OCI-LY3 (cell line): Measurements from ENCODE around the gene VMO1.

Source experiments
- H2AFZ ChIP-seq: fragments of 200-600, 300-600 bp; shearing (Covaris generic); 2 replicates; pipeline ENCODE4 v1.6.0; 2014; ENCODE audit warnings: antibody characterized with exemption, low read depth, low read length
- H3K27ac ChIP-seq: fragments of 200-600, 300-600 bp; sonication (generic); 2 replicates; pipeline ENCODE4 v1.5.1; 2014; ENCODE audit warnings: mild to moderate bottlenecking, low read length, moderate library complexity, mixed read lengths
- H3K27me3 ChIP-seq: fragments of 200-600, 300-600 bp; sonication (generic); 2 replicates; pipeline ENCODE4 v1.6.1; 2014; ENCODE audit warnings: low read depth, low read length, mixed read lengths
- H3K36me3 ChIP-seq: fragments of 200-600, 300-600 bp; sonication (generic); replicated peaks from 2 replicates; pipeline ENCODE3; 2014; ENCODE audit warnings: low read depth, low read length, mixed read lengths
- H3K4me1 ChIP-seq: fragments of 300-600, 200-600 bp; sonication (generic); 2 replicates; pipeline ENCODE4 v1.6.1; 2014; ENCODE audit warnings: low read length, mixed read lengths
- H3K4me2 ChIP-seq: fragments of 200-600, 300-600 bp; sonication (generic); 2 replicates; pipeline ENCODE4 v1.6.1; 2014; ENCODE audit warnings: low read length, mixed read lengths
- H3K4me3 ChIP-seq: fragments of 300-600, 200-600 bp; sonication (generic); 2 replicates; pipeline ENCODE4 v1.5.1; 2014; ENCODE audit warnings: antibody characterized with exemption, mild to moderate bottlenecking, low read length, moderate library complexity
- H3K79me2 ChIP-seq: fragments of 300-600, 200-600 bp; shearing (Covaris generic); 2 replicates; pipeline ENCODE4 v1.6.1; 2014; ENCODE audit warnings: mild to moderate bottlenecking, low read length, mixed read lengths
- H3K9ac ChIP-seq: fragments of 300-600, 200-600 bp; shearing (Covaris generic); 2 replicates; pipeline ENCODE4 v1.6.0; 2014; ENCODE audit warnings: mild to moderate bottlenecking, low read length, moderate library complexity
- H3K9me3 ChIP-seq: fragments of 200-600, 300-600 bp; shearing (Covaris generic); 2 replicates; pipeline ENCODE4 v1.6.1; 2014; ENCODE audit warnings: low read length, mixed read lengths; ENCODE audit not compliant: insufficient read depth
- H4K20me1 ChIP-seq: fragments of 200-600, 300-600 bp; sonication (generic); 2 replicates; pipeline ENCODE4 v1.6.1; 2016; ENCODE audit warnings: low read length, mixed read lengths; ENCODE audit not compliant: insufficient read depth
- CTCF ChIP-seq: fragments of 200-600, 300-600 bp; sonication (generic); IDR thresholded peaks from 2 replicates; pipeline ENCODE4 v1.5.1; 2014; ENCODE audit warnings: antibody characterized with exemption, low read length, low read depth
- EZH2phosphoT487 ChIP-seq: fragments of 200-600 bp; shearing (Covaris generic); IDR thresholded peaks from 2 replicates; pipeline ENCODE4 v1.6.1; 2018; ENCODE audit warnings: antibody characterized with exemption, mixed run types, low read depth

The VMO1 gene

GRCh38 chr17:4827399-4827798 is 41.2 kb upstream of the VMO1 start:
- no peak overlapping the region for H3K27ac ChIP-seq
- H4K20me1 ChIP-seq = no peaks in the 10 kb centered on the region
- no peaks in the 10 kb centered on the region for H3K4me1 ChIP-seq
- no peak overlapping the region for H3K4me2 ChIP-seq
- TF ChIP-seq CTCF (no peak), EZH2phosphoT487 (no peak)
- no peaks in the 10 kb centered on the region for H3K79me2 ChIP-seq
- H3K27me3 ChIP-seq = no peaks in the 10 kb centered on the region
- no peaks in the 10 kb centered on the region for H3K36me3 ChIP-seq
- no peak overlapping the region for H3K9ac ChIP-seq
- no peak overlapping the region for H2AFZ ChIP-seq
- no peaks in the 10 kb centered on the region for H3K9me3 ChIP-seq
- H3K4me3 ChIP-seq = no peak overlapping the region

DNA sequence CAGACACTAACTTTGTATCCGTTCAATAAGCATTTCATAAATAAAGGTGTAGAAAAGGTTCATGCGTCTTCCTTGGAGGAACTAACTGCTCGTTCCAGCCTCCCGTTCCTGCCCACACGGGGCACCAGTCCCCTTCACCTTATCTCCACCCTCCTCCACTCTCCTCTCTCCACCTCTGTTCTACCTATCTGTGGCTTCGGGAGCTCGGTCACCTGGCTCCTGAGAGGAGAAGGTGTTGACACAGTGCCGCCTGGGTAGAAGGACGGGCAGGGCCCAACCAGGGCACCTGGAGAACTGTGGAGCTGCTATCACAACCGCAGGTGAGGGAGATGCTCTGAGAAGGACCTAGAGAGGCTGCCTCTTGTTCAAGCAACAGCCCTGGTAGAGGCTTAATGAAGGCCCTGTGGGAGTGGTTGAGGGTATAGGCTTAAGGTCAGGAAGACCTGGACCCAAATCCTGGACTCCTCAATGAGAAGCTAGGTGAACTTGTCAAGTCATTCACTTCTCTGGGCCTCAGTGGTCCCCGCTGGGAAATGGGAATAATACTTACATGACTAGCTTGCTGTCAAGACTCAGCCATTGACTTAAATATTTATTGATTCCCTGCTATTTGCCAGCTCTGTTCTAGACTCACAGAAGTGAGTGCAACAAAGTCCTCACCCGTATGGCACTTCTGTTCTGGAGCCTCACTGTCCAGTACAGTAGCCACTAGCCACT is 37.4 kb upstream of the VMO1 start:
- Histone ChIP-seq H3K27me3 (no peaks in the 10 kb centered on the region), H3K9ac (no peak overlapping the region), H4K20me1 (no peaks in the 10 kb centered on the region), H3K4me3 (no peak overlapping the region), H3K27ac (no peak overlapping the region), H2AFZ (no peak overlapping the region), H3K4me2 (no peak overlapping the region), H3K36me3 (no peaks in the 10 kb centered on the region), H3K79me2 (no peaks in the 10 kb centered on the region), H3K9me3 (no peaks in the 10 kb centered on the region), H3K4me1 (no peaks in the 10 kb centered on the region)
- TF ChIP-seq EZH2phosphoT487 = no peak
- TF ChIP-seq CTCF = no peak

GRCh38 chr17:4822835-4823234 is 36.7 kb upstream of the VMO1 start:
- Histone ChIP-seq H3K27ac (no peak overlapping the region), H3K36me3 (no peaks in the 10 kb centered on the region), H3K9me3 (no peaks in the 10 kb centered on the region), H3K4me2 (no peak overlapping the region), H3K4me3 (no peak overlapping the region), H4K20me1 (no peaks in the 10 kb centered on the region), H3K79me2 (no peaks in the 10 kb centered on the region), H3K27me3 (no peaks in the 10 kb centered on the region), H3K9ac (no peak overlapping the region), H3K4me1 (no peaks in the 10 kb centered on the region), H2AFZ (no peak overlapping the region)
- TF ChIP-seq EZH2phosphoT487 = no peak
- no peak for TF ChIP-seq CTCF

GRCh38 chr17:4818276-4818675 is 32.1 kb upstream of the VMO1 start:
- H3K4me2 ChIP-seq = no peak overlapping the region
- no peaks in the 10 kb centered on the region for H3K4me1 ChIP-seq
- H3K4me3 ChIP-seq = no peak overlapping the region
- no peak overlapping the region for H3K9ac ChIP-seq
- no peak overlapping the region for H2AFZ ChIP-seq
- TF ChIP-seq EZH2phosphoT487 (no peak), CTCF (no peak)
- no peaks in the 10 kb centered on the region for H4K20me1 ChIP-seq
- H3K36me3 ChIP-seq = no peaks in the 10 kb centered on the region
- no peaks in the 10 kb centered on the region for H3K9me3 ChIP-seq
- no peaks in the 10 kb centered on the region for H3K79me2 ChIP-seq
- no peak overlapping the region for H3K27ac ChIP-seq
- no peaks in the 10 kb centered on the region for H3K27me3 ChIP-seq
